Stimulated activated CD8-positive, alpha-beta memory T cell treated with anti-CD3 and anti-CD28 coated beads, Interleukin-2, amount 100 ng/mL, for 1 hour (primary cell): Measurements from ENCODE around the gene AOX1.
"Not testable (repeated sequence)": the region's sequence is repeated elsewhere in the genome, so short reads cannot be mapped to it uniquely, and the experiment has no call there.

Experiments
- DNase-seq, 2 donors: peaks; one replicate each; pipeline ENCODE4 v3.0.0-alpha.2; 2020; ENCODE audit warnings: low read depth in 2 of 2

AOX1 gene

GRCh38 chr2:200665626-200666453 lies 80.0 kb downstream of the AOX1 start:
- DNase-seq, result no peak

- DNase-seq, result no peak
These were observed 81.6 kb downstream of the AOX1 start for GRCh38 chr2:200667413-200667812.

- DNase-seq, result no peak
These were observed 82.7 kb downstream of the AOX1 start for GRCh38 chr2:200668478-200668877.

GRCh38 chr2:200669308-200669707 lies 83.5 kb downstream of the AOX1 start:
- no peak for DNase-seq

GRCh38 chr2:200670313-200670712 lies 84.5 kb downstream of the AOX1 start:
- no peak for DNase-seq

GRCh38 chr2:200670751-200671150 lies 84.9 kb downstream of the AOX1 start:
- no peak for DNase-seq

GRCh38 chr2:200673191-200673590 lies 87.4 kb downstream of the AOX1 start:
- no peak for DNase-seq

- no peak for DNase-seq
These were observed 89.0 kb downstream of the AOX1 start for GRCh38 chr2:200674837-200675236.

GRCh38 chr2:200677171-200677570 lies 91.4 kb downstream of the AOX1 start:
- no peak for DNase-seq

GRCh38 chr2:200677721-200678532 lies 92.1 kb downstream of the AOX1 start:
- no peak for DNase-seq

- DNase-seq, result no peak
These were observed 93.3 kb downstream of the AOX1 start for GRCh38 chr2:200679127-200679526.

GRCh38 chr2:200679535-200679934 lies 93.7 kb downstream of the AOX1 start:
- DNase-seq, result no peak

- no peak for DNase-seq
These were observed 95.9 kb downstream of the AOX1 start for GRCh38 chr2:200681697-200682096.

GRCh38 chr2:200682407-200682806 lies 96.6 kb downstream of the AOX1 start:
- DNase-seq, result not testable (repeated sequence)

GRCh38 chr2:200687922-200688920 lies 102.4 kb downstream of the AOX1 start:
- no peak for DNase-seq

- no peak for DNase-seq
These were observed 103.3 kb downstream of the AOX1 start for GRCh38 chr2:200689115-200689514.

GRCh38 chr2:200693836-200694470 lies 108.1 kb downstream of the AOX1 start:
- no peak for DNase-seq

- no peak for DNase-seq
These were observed 109.4 kb downstream of the AOX1 start for GRCh38 chr2:200695191-200695590.

- DNase-seq, result no peak
These were observed 109.8 kb downstream of the AOX1 start for GRCh38 chr2:200695601-200696000.

GRCh38 chr2:200698217-200698616 lies 112.4 kb downstream of the AOX1 start:
- DNase-seq, result no peak

GRCh38 chr2:200699310-200699709 lies 113.5 kb downstream of the AOX1 start:
- DNase-seq, result no peak
